Astrocyte (in vitro differentiated cells and primary cell): Measurements from ENCODE around the gene CRADD. TPM values are rescaled to one million over a fixed set of nuclear protein-coding genes. Genes with fewer than 3 reads are reported as not detected.
A peak's percentile ranks its signal among the peaks of the same experiment; 100 is the strongest.

Source experiments
- DNase-seq: peaks from one replicate; pipeline ENCODE4 v3.0.0-alpha.2; 2010; ENCODE audit warnings: low read depth
- FAIRE-seq: peaks from 2 replicates; lab custom pipeline; 2011; peaks lifted over from hg19 to GRCh38; lab: Jason Lieb, UNC
- H2AFZ ChIP-seq: 2 replicates; pipeline ENCODE4 v1.6.0; 2012; ENCODE audit warnings: low read depth, low read length, inconsistent platforms
- H3K27ac ChIP-seq: 2 replicates; pipeline ENCODE4 v1.5.1; 2011; ENCODE audit warnings: low read depth, low read length, inconsistent platforms
- H3K27me3 ChIP-seq: 2 replicates; pipeline ENCODE4 v1.6.0; 2011; ENCODE audit warnings: low read length, inconsistent platforms; ENCODE audit not compliant: insufficient read depth
- H3K36me3 ChIP-seq: 2 replicates; pipeline ENCODE4 v1.5.1; 2011; ENCODE audit warnings: low read length, inconsistent platforms; ENCODE audit not compliant: insufficient read depth
- H3K4me1 ChIP-seq: 2 replicates; pipeline ENCODE4 v1.5.1; 2011; ENCODE audit warnings: low read length, inconsistent platforms; ENCODE audit not compliant: insufficient read depth
- H3K4me2 ChIP-seq: 2 replicates; pipeline ENCODE4 v1.6.0; 2012; ENCODE audit warnings: low read length, inconsistent platforms
- H3K4me3 ChIP-seq: 2 replicates; pipeline ENCODE4 v1.5.1; 2011; ENCODE audit warnings: low read depth, mild to moderate bottlenecking, low read length, inconsistent platforms; ENCODE audit not compliant: insufficient read depth
- H3K79me2 ChIP-seq: 2 replicates; pipeline ENCODE4 v1.6.0; 2012; ENCODE audit warnings: mild to moderate bottlenecking, low read length, inconsistent platforms; ENCODE audit not compliant: insufficient read depth
- H3K9ac ChIP-seq: 2 replicates; pipeline ENCODE4 v1.6.0; 2012; ENCODE audit warnings: mild to moderate bottlenecking, low read length, inconsistent platforms
- H3K9me3 ChIP-seq: 2 replicates; pipeline ENCODE4 v1.5.1; 2012; ENCODE audit warnings: low read depth, mild to moderate bottlenecking, low read length, inconsistent platforms; ENCODE audit not compliant: insufficient read depth
- H4K20me1 ChIP-seq: 2 replicates; pipeline ENCODE4 v1.6.0; 2012; ENCODE audit warnings: low read length, inconsistent platforms; ENCODE audit not compliant: insufficient read depth
- H3K27ac Mint-ChIP-seq: one replicate; pipeline ENCODE4 v1.8.0; 2021; ENCODE audit warnings: mild to moderate bottlenecking, mixed read lengths; ENCODE audit not compliant: unreplicated experiment
- H3K27me3 Mint-ChIP-seq: one replicate; pipeline ENCODE4 v1.8.0; 2021; ENCODE audit warnings: low read depth, mixed read lengths; ENCODE audit not compliant: unreplicated experiment
- H3K36me3 Mint-ChIP-seq: one replicate; pipeline ENCODE4 v1.8.0; 2021; ENCODE audit warnings: low read depth, mixed read lengths; ENCODE audit not compliant: unreplicated experiment
- H3K4me1 Mint-ChIP-seq: one replicate; pipeline ENCODE4 v1.8.0; 2021; ENCODE audit warnings: low read depth, mixed read lengths; ENCODE audit not compliant: unreplicated experiment
- H3K4me3 Mint-ChIP-seq: one replicate; pipeline ENCODE4 v1.8.0; 2021; ENCODE audit warnings: mild to moderate bottlenecking, moderate library complexity, mixed read lengths; ENCODE audit not compliant: unreplicated experiment
- H3K9me3 Mint-ChIP-seq: one replicate; pipeline ENCODE4 v1.8.0; 2021; ENCODE audit warnings: mild to moderate bottlenecking, mixed read lengths; ENCODE audit not compliant: unreplicated experiment
- CTCF ChIP-seq: IDR thresholded peaks from 2 replicates; pipeline ENCODE4 v1.5.1; 2011; ENCODE audit warnings: low read depth, mild to moderate bottlenecking, inconsistent platforms, low read length, moderate library complexity; ENCODE audit not compliant: insufficient read depth
- EZH2 ChIP-seq: IDR thresholded peaks from 2 replicates; pipeline ENCODE4 v1.6.1; 2012; ENCODE audit warnings: mild to moderate bottlenecking, low read length, inconsistent platforms; ENCODE audit not compliant: insufficient read depth
- total RNA-seq: library from RNA; stranded (reverse); gene quantifications from 2 replicates; pipeline ENCODE4 v1.2.1, GENCODE V29; 2021

CRADD gene
- total RNA-seq, 1 donor from 2014 or later, result 8.8 TPM

- FAIRE-seq, result no peak
- Histone ChIP-seq H3K4me3 (no peak overlapping the region), H3K4me2 (peak overlapping the region; percentile 59), H3K36me3 (no peaks in the 10 kb centered on the region), H3K9me3 (no peaks in the 10 kb centered on the region), H3K9ac (peak overlapping the region; percentile 29), H4K20me1 (no peaks in the 10 kb centered on the region), H3K27ac (peak overlapping the region; percentile 66), H3K4me1 (peaks cover 28% of the 10 kb centered on the region), H3K27me3 (no peaks in the 10 kb centered on the region), H3K79me2 (no peaks in the 10 kb centered on the region), H2AFZ (peak overlapping the region; percentile 30)
- peaks cover 21% of the 10 kb centered on the region for H3K4me1 Mint-ChIP-seq
- no peak overlapping the region for H3K4me3 Mint-ChIP-seq
- no peaks in the 10 kb centered on the region for H3K9me3 Mint-ChIP-seq
- no peaks in the 10 kb centered on the region for H3K36me3 Mint-ChIP-seq
- TF ChIP-seq EZH2 (no peak), CTCF (no peak)
- no peak overlapping the region for H3K27ac Mint-ChIP-seq
- DNase-seq, result peak; percentile 50
- H3K27me3 Mint-ChIP-seq, result no peaks in the 10 kb centered on the region
These were observed 128.6 kb downstream of the CRADD start for GRCh38 chr12:93805736-93806141.

GRCh38 chr12:93807354-93807753 is 130.2 kb downstream of the CRADD start:
- H3K4me1 ChIP-seq, result peaks cover 29% of the 10 kb centered on the region
- H3K9me3 ChIP-seq, result no peaks in the 10 kb centered on the region
- H3K27me3 Mint-ChIP-seq, result no peaks in the 10 kb centered on the region
- DNase-seq, result no peak
- H3K9me3 Mint-ChIP-seq, result no peaks in the 10 kb centered on the region
- no peak for FAIRE-seq
- no peaks in the 10 kb centered on the region for H3K79me2 ChIP-seq
- no peak overlapping the region for H3K27ac Mint-ChIP-seq
- no peak for TF ChIP-seq CTCF
- no peak for TF ChIP-seq EZH2
- no peaks in the 10 kb centered on the region for H3K27me3 ChIP-seq
- H3K4me3 Mint-ChIP-seq, result no peak overlapping the region
- peaks cover 2% of the 10 kb centered on the region for H3K36me3 Mint-ChIP-seq
- no peaks in the 10 kb centered on the region for H4K20me1 ChIP-seq
- H2AFZ ChIP-seq, result no peak overlapping the region
- H3K27ac ChIP-seq, result no peak overlapping the region
- no peak overlapping the region for H3K9ac ChIP-seq
- peaks cover 23% of the 10 kb centered on the region for H3K4me1 Mint-ChIP-seq
- no peaks in the 10 kb centered on the region for H3K36me3 ChIP-seq
- H3K4me3 ChIP-seq, result no peak overlapping the region
- no peak overlapping the region for H3K4me2 ChIP-seq

GRCh38 chr12:93808169-93808899 is 131.2 kb downstream of the CRADD start:
- H2AFZ ChIP-seq, result no peak overlapping the region
- H3K79me2 ChIP-seq, result no peaks in the 10 kb centered on the region
- Mint-ChIP-seq H3K27ac (no peak overlapping the region), H3K27me3 (no peaks in the 10 kb centered on the region), H3K9me3 (no peaks in the 10 kb centered on the region), H3K4me3 (no peak overlapping the region), H3K4me1 (peaks cover 19% of the 10 kb centered on the region), H3K36me3 (peaks cover 2% of the 10 kb centered on the region)
- no peak for FAIRE-seq
- H3K9me3 ChIP-seq, result no peaks in the 10 kb centered on the region
- H3K36me3 ChIP-seq, result no peaks in the 10 kb centered on the region
- no peak overlapping the region for H3K27ac ChIP-seq
- H4K20me1 ChIP-seq, result no peaks in the 10 kb centered on the region
- TF ChIP-seq CTCF (no peak), EZH2 (no peak)
- DNase-seq, result no peak
- H3K4me1 ChIP-seq, result peaks cover 26% of the 10 kb centered on the region
- no peak overlapping the region for H3K9ac ChIP-seq
- H3K4me2 ChIP-seq, result no peak overlapping the region
- no peak overlapping the region for H3K4me3 ChIP-seq
- H3K27me3 ChIP-seq, result no peaks in the 10 kb centered on the region
